Tibial artery (tissue), 4 donors: Measurements from ENCODE around the gene MAPK6.

Source experiments
- DNase-seq, 2 donors: peaks; one replicate each; pipeline ENCODE4 v3.0.0-alpha.2; 2019
- H3K27ac ChIP-seq, 2 donors: fragments of 200-600 bp; sonication (generic) in 1 of 2; 1 replicate in 1 of 2; 2 replicates in 1 of 2; pipeline ENCODE4 v1.5.1; 2018 to 2019; ENCODE audit warnings: mild to moderate bottlenecking in 1 of 2
- H3K27me3 ChIP-seq, 2 donors: fragments of 200-600 bp; sonication (generic) in 1 of 2; one replicate each; pipeline versions ENCODE4 v1.5.1 to v1.6.0; 2016 to 2019
- H3K36me3 ChIP-seq, 3 donors: fragments of 200-600 bp; sonication (generic) in 2 of 3; one replicate each; pipeline ENCODE4 v1.5.1; 2016 to 2019; ENCODE audit warnings: mild to moderate bottlenecking in 2 of 3
- H3K4me1 ChIP-seq, 4 donors: fragments of 200-600 bp; sonication (generic) in 2 of 4; 1 replicate in 3 of 4; 2 replicates in 1 of 4; pipeline ENCODE4 v1.5.1; 2016 to 2019
- H3K4me3 ChIP-seq, 2 donors: fragments of 200-600 bp; sonication (generic) in 1 of 2; 1 replicate in 1 of 2; 2 replicates in 1 of 2; pipeline ENCODE4 v1.5.1; 2018 to 2019; ENCODE audit warnings: mild to moderate bottlenecking in 2 of 2
- H3K9me3 ChIP-seq, 3 donors: fragments of 200-600 bp; sonication (generic) in 1 of 3; one replicate each; pipeline ENCODE4 v1.5.1; 2016 to 2019
- CTCF ChIP-seq, 2 experiments: fragments of 200-600 bp in 1 of 2; fragments of 450-650 bp in 1 of 2; IDR thresholded peaks; one replicate each; pipeline ENCODE4 v1.5.1; 2017 to 2019; ENCODE audit warnings: antibody characterized with exemption in 2 of 2, mild to moderate bottlenecking in 1 of 2, moderate library complexity in 1 of 2
- intact Hi-C: fragments of 100-400 bp; cut with DNase I; formaldehyde crosslinking; loops from one replicate; pipeline ENCODE4 v1.15.0; 2023; ENCODE audit warnings: low total_unique reads

MAPK6 gene

DNA sequence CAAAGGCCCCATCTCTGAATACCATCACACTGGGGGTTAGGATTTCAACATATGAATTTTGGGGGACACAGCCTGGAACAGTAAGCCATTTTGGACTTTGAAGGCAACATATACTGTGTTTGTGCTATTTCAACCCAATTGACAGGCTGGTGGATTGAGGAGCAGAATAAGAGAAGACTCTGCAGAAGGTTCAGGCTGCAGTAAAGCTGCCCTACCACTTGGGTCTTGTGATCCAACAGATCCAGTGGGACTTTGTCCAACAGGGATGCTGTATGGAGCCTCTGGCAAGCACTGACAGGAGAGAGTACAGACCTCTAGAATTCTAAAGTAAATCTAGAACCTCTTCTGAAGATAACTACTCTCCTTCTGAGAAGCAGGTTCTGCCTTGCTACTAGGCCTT, 94.7 kb downstream of the MAPK6 start:
- no peak for DNase-seq
- H3K27me3 ChIP-seq, result peaks cover 3 to 31% of the 10 kb centered on the region in 2 donors
- no peaks in the 10 kb centered on the region for H3K36me3 ChIP-seq
- H3K9me3 ChIP-seq, result no peaks in the 10 kb centered on the region
- intact Hi-C loops, result no loop called here
- H3K4me1 ChIP-seq, result peaks cover 0 to 13% (median 8%) of the 10 kb centered on the region in 4 donors
- H3K4me3 ChIP-seq, result no peak overlapping the region
- no peak overlapping the region for H3K27ac ChIP-seq
- no peak for TF ChIP-seq CTCF (IDR thresholded peaks at IDR 0.05)

DNA sequence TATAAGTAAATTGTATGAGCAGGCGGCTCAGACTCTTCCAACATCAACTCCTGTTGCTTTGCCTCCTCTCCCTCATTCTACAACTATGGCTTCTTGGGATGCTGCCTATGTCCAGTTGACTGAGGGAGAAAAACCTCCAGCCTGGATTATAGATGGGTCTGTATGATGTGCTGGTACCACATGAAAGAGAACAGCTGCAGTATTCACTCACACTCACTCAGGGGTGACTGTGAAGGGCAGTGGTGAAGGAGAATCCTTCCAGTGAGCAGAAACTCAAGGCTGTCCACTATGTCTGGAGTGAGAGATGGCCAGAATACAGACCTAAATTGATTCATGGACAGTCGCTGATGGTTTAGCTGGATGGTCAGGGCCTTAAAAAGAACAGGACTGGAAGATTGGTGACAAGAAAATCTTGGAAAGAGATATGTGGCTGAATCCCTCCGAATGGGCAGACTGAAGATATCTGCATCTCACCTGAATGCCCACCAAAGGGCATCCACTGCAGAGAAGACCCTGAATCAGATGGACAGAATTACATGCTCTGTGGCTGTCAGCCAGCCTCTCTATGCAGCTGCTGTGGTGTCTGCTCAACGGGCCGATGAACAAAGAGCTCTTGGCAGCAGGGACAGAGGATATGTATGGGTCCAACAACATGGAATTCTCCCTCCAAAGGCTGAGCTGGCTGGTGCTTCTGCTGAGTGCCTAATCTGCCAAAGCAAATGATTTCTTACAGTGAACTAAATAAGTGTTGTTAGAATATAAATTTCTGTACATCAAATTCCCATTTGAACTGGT, 95.4 kb downstream of the MAPK6 start:
- TF ChIP-seq CTCF (IDR thresholded peaks at IDR 0.05), result no peak

DNA sequence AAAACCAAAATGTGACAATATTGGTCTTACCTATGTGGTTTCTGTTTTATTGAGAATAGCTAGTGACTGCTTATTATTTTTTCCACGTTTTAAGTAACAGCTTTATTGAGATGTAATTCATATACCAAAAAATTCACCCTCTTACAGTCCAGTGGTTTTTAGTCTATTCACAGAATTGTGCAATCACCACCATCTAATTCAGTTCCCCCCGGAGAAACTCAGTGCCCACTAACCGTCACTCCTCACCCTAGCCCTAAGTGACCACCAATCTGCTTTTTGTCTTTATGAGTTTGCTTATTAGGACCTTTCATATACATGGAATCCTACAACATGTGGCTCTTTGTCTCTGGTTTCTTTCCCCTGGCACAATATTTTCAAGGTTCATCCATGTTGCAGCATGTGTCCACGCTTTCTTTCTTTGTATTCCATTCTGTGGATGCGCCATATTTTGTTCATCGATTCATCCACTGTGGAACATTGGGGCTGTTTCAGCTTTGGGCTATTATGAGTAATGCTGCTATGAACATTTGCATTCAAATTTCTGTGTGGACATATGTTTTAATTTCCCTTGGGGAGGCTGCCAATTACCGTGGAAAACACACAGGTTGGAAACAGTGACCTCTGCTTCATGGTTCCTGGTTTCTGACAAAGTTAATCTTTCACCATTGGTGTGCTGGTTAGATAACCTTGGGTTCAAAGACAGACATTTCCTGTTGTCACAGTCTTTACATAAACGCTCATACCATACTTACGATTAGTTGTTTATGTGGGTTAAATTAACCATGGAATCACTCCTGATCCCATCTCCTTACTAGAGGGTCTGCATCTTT, 96.8 kb downstream of the MAPK6 start:
- peaks cover 3 to 20% of the 10 kb centered on the region in 2 donors for H3K27me3 ChIP-seq
- no peaks in the 10 kb centered on the region for H3K9me3 ChIP-seq
- intact Hi-C loops, result no loop called here
- no peak overlapping the region for H3K4me3 ChIP-seq
- no peak overlapping the region for H3K27ac ChIP-seq
- peaks cover 0 to 13% (median 8%) of the 10 kb centered on the region in 4 donors for H3K4me1 ChIP-seq
- H3K36me3 ChIP-seq, result peaks cover 0 to 6% (median 0%) of the 10 kb centered on the region in 3 donors
- DNase-seq, result no peak
- TF ChIP-seq CTCF (IDR thresholded peaks at IDR 0.05), result no peak

More for the DNA sequence above, 95.4 kb downstream of the MAPK6 start:
- intact Hi-C loops, result no loop called here
- Histone ChIP-seq H3K9me3 (no peaks in the 10 kb centered on the region), H3K27me3 (peaks cover 3 to 31% of the 10 kb centered on the region in 2 donors), H3K4me1 (peaks cover 0 to 13% (median 8%) of the 10 kb centered on the region in 4 donors), H3K36me3 (no peaks in the 10 kb centered on the region), H3K4me3 (no peak overlapping the region), H3K27ac (no peak overlapping the region)
- no peak for DNase-seq
